Osteocyte (in vitro differentiated cells): ENCODE results near the gene MFSD6. TPM values are rescaled to one million over a fixed set of nuclear protein-coding genes. Genes with fewer than 3 reads are reported as not detected.

Experiments
- DNase-seq: peaks from one replicate; pipeline ENCODE4 v3.0.0; 2021; ENCODE audit warnings: mixed read lengths; ENCODE audit not compliant: unreplicated experiment; ENCODE audit errors: extremely low spot score
- H3K27ac Mint-ChIP-seq: one replicate; pipeline ENCODE4 v1.8.0; 2021; ENCODE audit warnings: mild to moderate bottlenecking, mixed read lengths; ENCODE audit not compliant: unreplicated experiment
- H3K27me3 Mint-ChIP-seq: one replicate; pipeline ENCODE4 v1.8.0; 2021; ENCODE audit warnings: mixed read lengths; ENCODE audit not compliant: unreplicated experiment
- H3K36me3 Mint-ChIP-seq: one replicate; pipeline ENCODE4 v1.8.0; 2021; ENCODE audit warnings: mixed read lengths; ENCODE audit not compliant: unreplicated experiment
- H3K4me1 Mint-ChIP-seq: one replicate; pipeline ENCODE4 v1.8.0; 2021; ENCODE audit warnings: mixed read lengths; ENCODE audit not compliant: unreplicated experiment
- H3K4me3 Mint-ChIP-seq: one replicate; pipeline ENCODE4 v1.8.0; 2021; ENCODE audit warnings: mild to moderate bottlenecking, moderate library complexity, mixed read lengths; ENCODE audit not compliant: unreplicated experiment
- H3K9me3 Mint-ChIP-seq: one replicate; pipeline ENCODE4 v1.8.0; 2021; ENCODE audit warnings: mixed read lengths; ENCODE audit not compliant: unreplicated experiment
- CTCF ChIP-seq: fragments of 200-600 bp; sonication (generic); IDR thresholded peaks from 2 replicates; pipeline ENCODE4 v1.5.0; 2021; ENCODE audit warnings: antibody characterized with exemption, mild to moderate bottlenecking, moderate library complexity
- total RNA-seq: library from RNA; stranded (reverse); gene quantifications from 2 replicates; pipeline ENCODE4 v1.2.1, GENCODE V29; 2021

Gene MFSD6
- total RNA-seq, 1 donor from 2014 or later: 12.1 TPM

GRCh38 chr2:190533175-190533967 lies 125.2 kb downstream of the MFSD6 start:
- peak overlapping the region; percentile 99 for H3K27ac Mint-ChIP-seq
- TF ChIP-seq CTCF: no peak
- no peak for DNase-seq

GRCh38 chr2:190533968-190534309 lies 125.8 kb downstream of the MFSD6 start:
- Mint-ChIP-seq H3K9me3 (peaks cover 5% of the 10 kb centered on the region), H3K4me3 (peak overlapping the region; percentile 88), H3K27me3 (no peaks in the 10 kb centered on the region), H3K4me1 (peaks cover 60% of the 10 kb centered on the region), H3K36me3 (peaks cover 13% of the 10 kb centered on the region), H3K27ac (peak overlapping the region; percentile 99)
- TF ChIP-seq CTCF: no peak
- no peak for DNase-seq

More at GRCh38 chr2:190533175-190533967, 125.2 kb downstream of the MFSD6 start:
- Mint-ChIP-seq H3K27me3 (no peaks in the 10 kb centered on the region), H3K36me3 (peaks cover 8% of the 10 kb centered on the region), H3K9me3 (no peaks in the 10 kb centered on the region), H3K4me3 (peak overlapping the region; percentile 88), H3K4me1 (peaks cover 62% of the 10 kb centered on the region)

- no peak for TF ChIP-seq CTCF
- Mint-ChIP-seq H3K4me3 (peak within 1 kb of the TSS; percentile 88), H3K27me3 (no peaks in the 10 kb centered on the region), H3K9me3 (peaks cover 9% of the 10 kb centered on the region), H3K36me3 (peaks cover 16% of the 10 kb centered on the region), H3K27ac (peak within 1 kb of the TSS; percentile 99), H3K4me1 (peaks cover 54% of the 10 kb centered on the region)
- DNase-seq: peak; percentile 91
Measured at GRCh38 chr2:190534310-190535120, 126.4 kb downstream of the MFSD6 start, which contains the start of gene NEMP2. NEMP2 (minus strand) TSS chr2:190534722; CDS start chr2:190534655, 67 bp downstream.

GRCh38 chr2:190535121-190535439 lies 126.9 kb downstream of the MFSD6 start:
- Mint-ChIP-seq H3K4me3 (peak overlapping the region; percentile 76), H3K36me3 (peaks cover 19% of the 10 kb centered on the region), H3K4me1 (peaks cover 48% of the 10 kb centered on the region), H3K27me3 (no peaks in the 10 kb centered on the region), H3K9me3 (peaks cover 14% of the 10 kb centered on the region), H3K27ac (peak overlapping the region; percentile 96)
- DNase-seq: no peak
- TF ChIP-seq CTCF: no peak

GRCh38 chr2:190535586-190535985 lies 127.4 kb downstream of the MFSD6 start:
- Mint-ChIP-seq H3K27ac (peak overlapping the region; percentile 51), H3K36me3 (peaks cover 21% of the 10 kb centered on the region), H3K4me1 (peaks cover 43% of the 10 kb centered on the region), H3K27me3 (no peaks in the 10 kb centered on the region), H3K4me3 (peak overlapping the region; percentile 15), H3K9me3 (peaks cover 17% of the 10 kb centered on the region)
- no peak for DNase-seq
- no peak for TF ChIP-seq CTCF
